Right lung (tissue), 5 donors: ENCODE measurements around the gene ANK3. TPM values are rescaled to one million over a fixed set of nuclear protein-coding genes. Genes with fewer than 3 reads are reported as not detected.

Source experiments
- DNase-seq, 2 donors: peaks; one replicate each; pipeline ENCODE4 v3.0.0-alpha.2; 2013
- polyA plus RNA-seq, 5 donors: library from polyadenylated mRNA; unstranded; fragments of 120-200 nt; gene quantifications; one replicate each; pipeline versions ENCODE4 v1.2.1 to v1.2.3, GENCODE V29; 2013; ENCODE audit warnings: inconsistent platforms in 1 of 5, low replicate concordance in 1 of 5; ENCODE audit not compliant: insufficient read length in 5 of 5, insufficient read depth in 1 of 5

Gene ANK3
- polyA plus RNA-seq, 5 donors, result 18.1 to 35.4 (median 30.9) TPM

DNA sequence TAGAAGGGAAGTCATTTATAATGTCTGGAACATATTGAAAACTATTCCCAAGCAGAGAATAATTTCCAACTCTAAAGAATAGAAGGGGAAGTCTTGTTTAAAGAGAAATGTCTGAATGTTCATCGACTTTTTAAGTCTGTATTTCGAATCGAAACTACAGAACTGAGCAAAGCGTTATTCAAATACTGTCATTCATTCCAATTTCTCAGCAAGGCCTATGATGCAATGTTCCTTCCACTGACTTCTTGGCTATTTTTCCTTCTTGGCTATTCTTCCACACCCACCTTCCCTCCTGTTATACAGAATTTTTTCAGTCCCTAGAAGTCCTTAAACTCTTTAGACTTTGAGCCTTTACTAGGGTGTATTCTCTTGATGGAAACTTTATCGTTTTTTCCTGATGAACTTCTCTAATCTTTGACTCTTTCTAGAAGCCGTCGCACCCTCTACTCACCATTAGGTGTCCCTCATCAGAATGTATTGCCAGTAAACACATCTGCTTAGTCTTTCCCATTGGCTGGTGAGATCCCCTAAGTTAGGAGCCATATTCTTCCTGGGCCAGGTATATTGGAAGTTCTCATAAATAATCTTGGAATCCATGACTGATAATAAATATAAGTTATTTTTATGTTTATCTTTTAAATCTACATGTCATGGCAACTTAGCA is 247.6 kb downstream of the ANK3 start:
- no peak for DNase-seq

DNA sequence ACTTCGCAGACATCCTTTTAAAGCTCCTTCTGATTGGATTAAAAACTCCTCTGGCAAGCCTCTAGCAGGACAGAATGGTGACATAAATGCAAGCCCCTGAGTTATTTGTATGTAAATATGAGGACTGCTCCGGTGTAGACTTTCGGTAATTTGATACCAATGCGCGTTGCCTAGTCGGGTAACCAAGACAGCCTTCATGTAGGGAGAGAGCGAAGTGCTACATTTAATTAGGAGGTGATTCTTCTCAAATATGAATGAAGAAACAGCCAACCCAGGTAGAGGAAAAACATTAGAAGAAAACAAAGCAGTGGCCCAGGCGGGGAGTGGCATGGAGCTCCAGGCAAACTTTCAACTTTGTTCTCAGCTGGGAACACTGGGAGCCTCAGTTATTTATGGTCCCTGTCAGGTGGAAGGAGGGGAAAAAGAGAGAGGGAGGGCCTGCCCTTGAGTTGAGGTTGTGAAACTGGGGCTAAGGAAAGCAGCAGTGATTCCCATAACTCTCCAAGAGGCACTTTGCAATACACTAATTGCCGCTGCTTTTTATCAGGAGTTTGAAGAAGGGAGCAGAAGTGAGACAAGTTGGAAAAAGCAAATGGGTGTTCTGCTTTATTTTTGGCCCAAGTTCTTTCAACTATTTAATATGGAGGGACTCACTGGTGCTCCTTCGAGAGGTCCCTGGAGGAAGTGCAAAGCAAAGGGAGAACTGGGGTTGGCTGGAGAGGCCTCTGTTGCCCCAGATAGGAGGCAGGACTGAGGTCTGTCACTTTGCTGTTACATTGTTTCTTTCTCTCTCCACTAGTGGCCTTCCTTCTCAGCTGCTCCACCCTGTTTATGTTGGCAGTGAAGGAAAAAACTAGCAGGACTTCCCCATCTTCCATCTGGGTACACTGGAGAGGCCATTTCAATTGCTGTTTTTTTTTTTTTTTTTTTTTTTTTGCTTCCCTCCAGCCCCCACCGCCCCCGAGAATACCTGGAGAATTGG is 248.7 kb downstream of the ANK3 start:
- DNase-seq, result peak in 1 of 2 donors; percentile 51

- no peak for DNase-seq
These were observed 249.7 kb downstream of the ANK3 start for GRCh38 chr10:60139798-60140566.

GRCh38 chr10:60139290-60139689 is 250.4 kb downstream of the ANK3 start:
- no peak for DNase-seq

GRCh38 chr10:60138842-60139241 is 250.8 kb downstream of the ANK3 start:
- no peak for DNase-seq

GRCh38 chr10:60138026-60138425 is 251.6 kb downstream of the ANK3 start:
- no peak for DNase-seq

GRCh38 chr10:60137292-60137992 is 252.2 kb downstream of the ANK3 start:
- no peak for DNase-seq

DNA sequence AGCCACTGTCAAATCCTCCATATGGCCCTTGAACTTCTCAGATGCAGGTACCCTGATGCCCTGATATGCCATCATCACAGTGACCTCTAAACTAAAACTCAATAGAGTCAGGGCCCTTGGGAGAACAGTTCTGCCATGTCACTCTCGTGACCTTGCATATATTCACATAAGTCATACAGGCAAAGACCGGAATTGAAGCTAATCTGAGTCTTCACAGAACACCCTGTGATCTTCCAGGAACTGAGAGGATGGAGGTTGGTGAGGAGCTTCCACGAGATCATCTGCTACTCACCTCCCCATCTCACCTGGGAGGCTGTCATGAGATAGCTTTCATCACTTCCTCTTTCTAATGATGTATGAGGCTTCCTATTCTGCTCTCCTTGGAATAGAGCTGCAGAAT is 254.7 kb downstream of the ANK3 start:
- DNase-seq, result no peak

- DNase-seq, result no peak
These were observed 255.1 kb downstream of the ANK3 start for GRCh38 chr10:60134548-60134947.

- no peak for DNase-seq
These were observed 259.5 kb downstream of the ANK3 start for GRCh38 chr10:60130130-60130579.

DNA sequence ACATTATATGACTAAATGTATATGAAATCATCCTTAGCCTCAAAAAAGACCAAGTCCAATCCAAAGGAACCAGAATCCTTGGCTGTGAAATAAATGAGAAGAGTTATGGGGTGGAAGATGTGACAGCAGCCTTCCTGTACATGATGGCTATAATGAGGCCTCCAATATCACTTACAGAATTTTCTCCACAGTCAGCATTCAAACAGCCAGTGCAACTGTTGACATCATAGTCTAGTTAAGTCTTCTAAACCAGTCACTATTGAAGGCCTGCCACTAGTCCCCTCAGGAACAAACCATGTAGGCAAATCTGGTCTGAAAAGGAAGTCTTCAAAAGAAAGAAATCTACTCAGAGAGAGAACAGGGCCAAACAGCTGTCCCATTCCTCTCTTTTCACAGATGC is 263.8 kb downstream of the ANK3 start:
- no peak for DNase-seq

DNA sequence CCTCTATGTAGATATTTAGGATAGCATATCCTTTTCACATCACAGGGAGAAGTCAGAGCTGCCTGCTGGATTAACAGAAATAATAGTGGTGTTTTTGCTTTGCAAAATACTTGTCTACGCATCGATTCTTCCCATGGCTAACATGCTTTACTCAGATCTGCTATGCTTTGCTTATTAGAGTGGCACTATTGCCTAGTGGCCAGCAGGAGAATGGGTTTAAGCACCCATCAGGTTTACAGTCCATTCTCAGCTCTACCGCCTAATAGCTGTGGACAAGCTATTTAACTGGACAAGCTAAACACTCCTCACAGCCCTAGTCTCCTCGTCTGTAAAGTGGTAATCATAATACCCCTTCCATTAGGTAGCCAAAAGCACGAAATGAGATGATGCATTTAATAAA is 265.1 kb downstream of the ANK3 start:
- no peak for DNase-seq

- DNase-seq, result no peak
These were observed 266.0 kb downstream of the ANK3 start for GRCh38 chr10:60123668-60124067.

GRCh38 chr10:60123172-60123571 is 266.5 kb downstream of the ANK3 start:
- DNase-seq, result no peak

DNA sequence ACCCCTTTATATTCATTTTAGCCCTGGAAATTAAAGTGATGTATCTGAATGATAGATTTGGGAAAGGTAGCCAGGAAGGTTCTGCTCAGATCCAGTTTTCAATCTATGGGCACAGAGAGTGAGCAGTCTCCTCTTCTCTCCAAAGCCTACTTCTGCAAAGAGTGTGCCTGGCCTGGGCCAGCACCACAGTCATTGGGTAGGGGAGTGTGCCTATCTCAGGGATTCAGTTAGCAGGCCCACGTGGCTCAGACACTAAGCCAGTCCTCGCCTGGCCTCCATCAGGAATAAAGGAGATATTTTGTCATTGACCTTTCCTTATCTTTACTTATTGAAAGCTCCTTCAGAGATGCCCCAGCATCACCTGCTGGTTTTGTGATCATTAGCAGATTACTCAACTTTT is 267.5 kb downstream of the ANK3 start:
- no peak for DNase-seq

GRCh38 chr10:60114765-60115586 is 274.7 kb downstream of the ANK3 start:
- peak in 1 of 2 donors; percentile 19 for DNase-seq

DNA sequence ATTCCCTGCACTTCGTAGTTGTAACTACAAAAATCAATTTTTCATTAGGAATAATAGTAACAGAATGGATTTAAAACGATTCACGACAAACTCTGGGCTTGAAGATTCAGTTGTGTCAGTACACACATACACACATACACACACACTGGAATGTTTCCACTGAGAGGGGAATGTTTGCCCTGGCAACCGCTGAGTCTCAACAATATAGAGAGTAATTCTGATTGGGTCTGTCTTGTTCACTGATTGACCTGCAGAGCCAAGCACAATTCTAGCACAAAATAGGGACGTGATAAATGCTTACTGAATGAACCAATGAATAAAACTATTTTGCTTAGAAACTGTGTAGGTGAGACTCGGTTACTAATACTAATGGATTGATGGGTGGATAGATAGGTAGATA is 278.9 kb downstream of the ANK3 start:
- DNase-seq, result no peak

DNA sequence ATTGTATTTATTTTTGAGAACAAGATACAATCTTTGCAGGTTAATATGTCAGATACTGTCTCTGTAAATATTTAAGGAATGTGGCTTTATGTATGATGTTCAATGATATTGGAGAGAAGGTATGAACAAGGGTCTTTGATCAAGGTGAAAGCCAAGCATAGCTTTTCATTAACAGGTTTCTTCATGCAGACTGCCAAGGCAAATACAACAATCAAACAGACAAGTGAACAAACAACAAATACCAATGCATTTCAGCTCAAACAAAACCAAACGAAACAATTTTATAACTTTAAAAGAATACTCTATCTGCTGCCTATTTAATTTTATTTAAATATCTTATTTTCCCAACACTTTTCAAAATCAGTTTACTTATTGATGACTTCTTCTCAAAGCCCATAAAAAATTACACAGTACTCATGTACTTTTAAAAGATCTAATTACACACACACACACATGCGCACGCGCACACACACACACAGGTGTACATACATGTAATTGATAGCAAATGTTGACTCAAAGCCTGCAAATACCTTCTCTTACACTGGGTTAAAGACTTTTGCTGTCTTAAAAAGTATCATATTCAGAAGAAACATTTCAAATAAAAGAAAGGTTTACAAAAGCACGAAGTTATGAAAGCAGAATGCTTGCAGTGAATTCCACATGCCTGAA is 282.2 kb downstream of the ANK3 start:
- DNase-seq, result no peak

DNA sequence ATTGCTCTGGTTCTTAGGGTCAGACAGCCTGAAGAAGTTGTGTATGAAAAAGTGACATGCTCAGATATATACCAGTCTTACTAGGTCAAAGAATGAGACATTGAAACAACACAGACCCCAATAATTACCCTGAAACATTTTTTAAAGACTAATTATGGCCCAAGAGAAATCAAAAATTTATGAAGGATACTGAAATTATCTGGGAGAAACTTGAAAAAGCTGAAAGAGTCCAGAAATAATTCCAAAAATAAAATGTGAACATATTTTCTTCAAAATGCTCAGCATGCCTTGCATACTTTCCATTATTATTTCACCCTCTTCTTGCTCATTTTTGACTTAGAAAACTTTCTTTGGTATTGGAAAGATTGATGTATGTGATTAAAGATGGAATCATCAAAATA is 284.4 kb downstream of the ANK3 start:
- DNase-seq, result no peak

DNA sequence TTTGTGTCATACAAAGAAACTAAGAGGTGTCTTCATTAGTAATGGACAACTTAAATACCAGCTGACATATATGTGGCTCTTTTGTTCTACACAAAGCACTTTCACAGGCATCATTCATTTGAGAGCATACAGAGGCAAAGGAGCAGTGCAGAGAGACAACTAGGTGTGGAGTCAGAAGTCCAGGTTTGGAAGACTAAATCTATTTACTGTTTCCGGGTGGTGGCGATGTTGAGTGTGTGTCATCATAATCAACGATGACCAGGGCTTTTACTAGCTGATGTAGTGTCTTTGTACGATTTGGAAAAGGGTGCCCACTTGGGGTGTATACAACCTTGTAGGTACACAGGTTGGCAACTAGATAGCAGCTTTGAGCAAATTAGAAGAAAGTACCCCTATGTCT is 287.9 kb downstream of the ANK3 start:
- DNase-seq, result no peak
